ENCODE results near the gene ATXN1. TPM values are rescaled to one million over a fixed set of nuclear protein-coding genes. Genes with fewer than 3 reads are reported as not detected.

The ATXN1 gene
- total and polyA plus RNA-seq, 2 experiments from 2014 or later = 4.8 to 9.1 TPM

DNA sequence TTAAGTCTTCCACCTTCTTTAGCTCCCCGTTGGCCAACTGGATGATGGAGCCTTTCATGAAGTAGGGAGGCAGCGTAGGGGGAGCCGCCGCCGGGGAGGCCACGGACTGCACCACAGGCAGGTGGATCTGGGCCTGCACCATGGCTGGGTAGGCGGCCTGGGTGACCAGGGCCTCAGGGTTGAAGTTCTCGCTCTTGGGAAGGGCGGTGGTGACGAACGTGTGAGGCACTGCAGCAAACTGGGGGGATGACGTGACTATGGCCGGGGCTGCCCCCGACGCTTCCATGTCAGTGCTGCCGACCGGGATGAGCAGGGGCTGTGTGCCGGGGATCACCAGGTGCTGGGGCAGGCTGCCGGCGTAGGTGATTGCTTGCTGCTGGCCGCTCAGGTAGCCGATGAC, 434.7 kb downstream of the ATXN1 start:
- H3K79me2 ChIP-seq (replicated peaks; ENCODE audit: insufficient read depth) = no peaks in the 10 kb centered on the region
- no peaks in the 10 kb centered on the region for H3K27me3 ChIP-seq (ENCODE audit: insufficient read depth)
- H3K27me3 Mint-ChIP-seq (ENCODE audit: insufficient read depth, low read depth, poor library complexity) = peaks cover 14% of the 10 kb centered on the region
- H2AFZ ChIP-seq = no peak overlapping the region
- H3K4me3 Mint-ChIP-seq = no peak overlapping the region
- DNase-seq (ENCODE audit: low spot score) (no peak), ATAC-seq (no peak)
- no peak overlapping the region for H3K27ac ChIP-seq (ENCODE audit: low read depth)
- H3K27ac Mint-ChIP-seq = no peak overlapping the region
- H3F3A ChIP-seq (replicated peaks; ENCODE audit: low read depth) = peaks cover 5% of the 10 kb centered on the region; the same call in 1 of the 2 replicates
- TF ChIP-seq POLR2AphosphoS5 (IDR thresholded peaks at IDR 0.05; ENCODE audit: low read depth) (no peak), STAT1 (IDR thresholded peaks at IDR 0.05; ENCODE audit: unreplicated experiment) (no peak), ZNF114 (CRISPR knock-in tag; IDR thresholded peaks at IDR 0.05) (no peak), EZH2phosphoT487 (IDR thresholded peaks at IDR 0.05; ENCODE audit: unreplicated experiment) (no peak), ZNF331 (CRISPR knock-in tag; IDR thresholded peaks at IDR 0.05; ENCODE audit: low read depth) (no peak), JUNB (IDR thresholded peaks at IDR 0.05; ENCODE audit: unreplicated experiment) (no peak), CREB1 (CRISPR knock-in tag; IDR thresholded peaks at IDR 0.05; ENCODE audit: low read depth) (no peak), NANOG (IDR thresholded peaks at IDR 0.05; ENCODE audit: borderline replicate concordance) (no peak), EZH2 (IDR thresholded peaks at IDR 0.05; ENCODE audit: low read depth, unreplicated experiment) (no peak)
- TF ChIP-seq, protein P1, sequence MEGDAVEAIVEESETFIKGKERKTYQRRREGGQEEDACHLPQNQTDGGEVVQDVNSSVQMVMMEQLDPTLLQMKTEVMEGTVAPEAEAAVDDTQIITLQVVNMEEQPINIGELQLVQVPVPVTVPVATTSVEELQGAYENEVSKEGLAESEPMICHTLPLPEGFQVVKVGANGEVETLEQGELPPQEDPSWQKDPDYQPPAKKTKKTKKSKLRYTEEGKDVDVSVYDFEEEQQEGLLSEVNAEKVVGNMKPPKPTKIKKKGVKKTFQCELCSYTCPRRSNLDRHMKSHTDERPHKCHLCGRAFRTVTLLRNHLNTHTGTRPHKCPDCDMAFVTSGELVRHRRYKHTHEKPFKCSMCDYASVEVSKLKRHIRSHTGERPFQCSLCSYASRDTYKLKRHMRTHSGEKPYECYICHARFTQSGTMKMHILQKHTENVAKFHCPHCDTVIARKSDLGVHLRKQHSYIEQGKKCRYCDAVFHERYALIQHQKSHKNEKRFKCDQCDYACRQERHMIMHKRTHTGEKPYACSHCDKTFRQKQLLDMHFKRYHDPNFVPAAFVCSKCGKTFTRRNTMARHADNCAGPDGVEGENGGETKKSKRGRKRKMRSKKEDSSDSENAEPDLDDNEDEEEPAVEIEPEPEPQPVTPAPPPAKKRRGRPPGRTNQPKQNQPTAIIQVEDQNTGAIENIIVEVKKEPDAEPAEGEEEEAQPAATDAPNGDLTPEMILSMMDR (conservative IDR thresholded peaks at IDR 0.05; ENCODE audit: low read depth in 2 of 2) = no peak
- TF ChIP-seq, protein P2, sequence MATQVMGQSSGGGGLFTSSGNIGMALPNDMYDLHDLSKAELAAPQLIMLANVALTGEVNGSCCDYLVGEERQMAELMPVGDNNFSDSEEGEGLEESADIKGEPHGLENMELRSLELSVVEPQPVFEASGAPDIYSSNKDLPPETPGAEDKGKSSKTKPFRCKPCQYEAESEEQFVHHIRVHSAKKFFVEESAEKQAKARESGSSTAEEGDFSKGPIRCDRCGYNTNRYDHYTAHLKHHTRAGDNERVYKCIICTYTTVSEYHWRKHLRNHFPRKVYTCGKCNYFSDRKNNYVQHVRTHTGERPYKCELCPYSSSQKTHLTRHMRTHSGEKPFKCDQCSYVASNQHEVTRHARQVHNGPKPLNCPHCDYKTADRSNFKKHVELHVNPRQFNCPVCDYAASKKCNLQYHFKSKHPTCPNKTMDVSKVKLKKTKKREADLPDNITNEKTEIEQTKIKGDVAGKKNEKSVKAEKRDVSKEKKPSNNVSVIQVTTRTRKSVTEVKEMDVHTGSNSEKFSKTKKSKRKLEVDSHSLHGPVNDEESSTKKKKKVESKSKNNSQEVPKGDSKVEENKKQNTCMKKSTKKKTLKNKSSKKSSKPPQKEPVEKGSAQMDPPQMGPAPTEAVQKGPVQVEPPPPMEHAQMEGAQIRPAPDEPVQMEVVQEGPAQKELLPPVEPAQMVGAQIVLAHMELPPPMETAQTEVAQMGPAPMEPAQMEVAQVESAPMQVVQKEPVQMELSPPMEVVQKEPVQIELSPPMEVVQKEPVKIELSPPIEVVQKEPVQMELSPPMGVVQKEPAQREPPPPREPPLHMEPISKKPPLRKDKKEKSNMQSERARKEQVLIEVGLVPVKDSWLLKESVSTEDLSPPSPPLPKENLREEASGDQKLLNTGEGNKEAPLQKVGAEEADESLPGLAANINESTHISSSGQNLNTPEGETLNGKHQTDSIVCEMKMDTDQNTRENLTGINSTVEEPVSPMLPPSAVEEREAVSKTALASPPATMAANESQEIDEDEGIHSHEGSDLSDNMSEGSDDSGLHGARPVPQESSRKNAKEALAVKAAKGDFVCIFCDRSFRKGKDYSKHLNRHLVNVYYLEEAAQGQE (IDR thresholded peaks at IDR 0.05; ENCODE audit: unreplicated experiment) = no peak
- TF ChIP-seq, protein P3, sequence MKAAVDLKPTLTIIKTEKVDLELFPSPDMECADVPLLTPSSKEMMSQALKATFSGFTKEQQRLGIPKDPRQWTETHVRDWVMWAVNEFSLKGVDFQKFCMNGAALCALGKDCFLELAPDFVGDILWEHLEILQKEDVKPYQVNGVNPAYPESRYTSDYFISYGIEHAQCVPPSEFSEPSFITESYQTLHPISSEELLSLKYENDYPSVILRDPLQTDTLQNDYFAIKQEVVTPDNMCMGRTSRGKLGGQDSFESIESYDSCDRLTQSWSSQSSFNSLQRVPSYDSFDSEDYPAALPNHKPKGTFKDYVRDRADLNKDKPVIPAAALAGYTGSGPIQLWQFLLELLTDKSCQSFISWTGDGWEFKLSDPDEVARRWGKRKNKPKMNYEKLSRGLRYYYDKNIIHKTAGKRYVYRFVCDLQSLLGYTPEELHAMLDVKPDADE (IDR thresholded peaks at IDR 0.05) = no peak
- TF ChIP-seq, protein P4, sequence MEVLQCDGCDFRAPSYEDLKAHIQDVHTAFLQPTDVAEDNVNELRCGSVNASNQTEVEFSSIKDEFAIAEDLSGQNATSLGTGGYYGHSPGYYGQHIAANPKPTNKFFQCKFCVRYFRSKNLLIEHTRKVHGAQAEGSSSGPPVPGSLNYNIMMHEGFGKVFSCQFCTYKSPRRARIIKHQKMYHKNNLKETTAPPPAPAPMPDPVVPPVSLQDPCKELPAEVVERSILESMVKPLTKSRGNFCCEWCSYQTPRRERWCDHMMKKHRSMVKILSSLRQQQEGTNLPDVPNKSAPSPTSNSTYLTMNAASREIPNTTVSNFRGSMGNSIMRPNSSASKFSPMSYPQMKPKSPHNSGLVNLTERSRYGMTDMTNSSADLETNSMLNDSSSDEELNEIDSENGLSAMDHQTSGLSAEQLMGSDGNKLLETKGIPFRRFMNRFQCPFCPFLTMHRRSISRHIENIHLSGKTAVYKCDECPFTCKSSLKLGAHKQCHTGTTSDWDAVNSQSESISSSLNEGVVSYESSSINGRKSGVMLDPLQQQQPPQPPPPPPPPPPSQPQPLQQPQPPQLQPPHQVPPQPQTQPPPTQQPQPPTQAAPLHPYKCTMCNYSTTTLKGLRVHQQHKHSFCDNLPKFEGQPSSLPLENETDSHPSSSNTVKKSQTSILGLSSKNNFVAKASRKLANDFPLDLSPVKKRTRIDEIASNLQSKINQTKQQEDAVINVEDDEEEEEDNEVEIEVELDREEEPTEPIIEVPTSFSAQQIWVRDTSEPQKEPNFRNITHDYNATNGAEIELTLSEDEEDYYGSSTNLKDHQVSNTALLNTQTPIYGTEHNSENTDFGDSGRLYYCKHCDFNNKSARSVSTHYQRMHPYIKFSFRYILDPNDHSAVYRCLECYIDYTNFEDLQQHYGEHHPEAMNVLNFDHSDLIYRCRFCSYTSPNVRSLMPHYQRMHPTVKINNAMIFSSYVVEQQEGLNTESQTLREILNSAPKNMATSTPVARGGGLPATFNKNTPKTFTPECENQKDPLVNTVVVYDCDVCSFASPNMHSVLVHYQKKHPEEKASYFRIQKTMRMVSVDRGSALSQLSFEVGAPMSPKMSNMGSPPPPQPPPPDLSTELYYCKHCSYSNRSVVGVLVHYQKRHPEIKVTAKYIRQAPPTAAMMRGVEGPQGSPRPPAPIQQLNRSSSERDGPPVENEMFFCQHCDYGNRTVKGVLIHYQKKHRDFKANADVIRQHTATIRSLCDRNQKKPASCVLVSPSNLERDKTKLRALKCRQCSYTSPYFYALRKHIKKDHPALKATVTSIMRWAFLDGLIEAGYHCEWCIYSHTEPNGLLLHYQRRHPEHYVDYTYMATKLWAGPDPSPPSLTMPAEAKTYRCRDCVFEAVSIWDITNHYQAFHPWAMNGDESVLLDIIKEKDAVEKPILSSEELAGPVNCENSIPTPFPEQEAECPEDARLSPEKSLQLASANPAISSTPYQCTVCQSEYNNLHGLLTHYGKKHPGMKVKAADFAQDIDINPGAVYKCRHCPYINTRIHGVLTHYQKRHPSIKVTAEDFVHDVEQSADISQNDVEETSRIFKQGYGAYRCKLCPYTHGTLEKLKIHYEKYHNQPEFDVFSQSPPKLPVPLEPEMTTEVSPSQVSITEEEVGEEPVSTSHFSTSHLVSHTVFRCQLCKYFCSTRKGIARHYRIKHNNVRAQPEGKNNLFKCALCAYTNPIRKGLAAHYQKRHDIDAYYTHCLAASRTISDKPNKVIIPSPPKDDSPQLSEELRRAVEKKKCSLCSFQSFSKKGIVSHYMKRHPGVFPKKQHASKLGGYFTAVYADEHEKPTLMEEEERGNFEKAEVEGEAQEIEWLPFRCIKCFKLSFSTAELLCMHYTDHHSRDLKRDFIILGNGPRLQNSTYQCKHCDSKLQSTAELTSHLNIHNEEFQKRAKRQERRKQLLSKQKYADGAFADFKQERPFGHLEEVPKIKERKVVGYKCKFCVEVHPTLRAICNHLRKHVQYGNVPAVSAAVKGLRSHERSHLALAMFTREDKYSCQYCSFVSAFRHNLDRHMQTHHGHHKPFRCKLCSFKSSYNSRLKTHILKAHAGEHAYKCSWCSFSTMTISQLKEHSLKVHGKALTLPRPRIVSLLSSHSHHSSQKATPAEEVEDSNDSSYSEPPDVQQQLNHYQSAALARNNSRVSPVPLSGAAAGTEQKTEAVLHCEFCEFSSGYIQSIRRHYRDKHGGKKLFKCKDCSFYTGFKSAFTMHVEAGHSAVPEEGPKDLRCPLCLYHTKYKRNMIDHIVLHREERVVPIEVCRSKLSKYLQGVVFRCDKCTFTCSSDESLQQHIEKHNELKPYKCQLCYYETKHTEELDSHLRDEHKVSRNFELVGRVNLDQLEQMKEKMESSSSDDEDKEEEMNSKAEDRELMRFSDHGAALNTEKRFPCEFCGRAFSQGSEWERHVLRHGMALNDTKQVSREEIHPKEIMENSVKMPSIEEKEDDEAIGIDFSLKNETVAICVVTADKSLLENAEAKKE (CRISPR knock-in tag; IDR thresholded peaks at IDR 0.05) = no peak
- H3K4me3 ChIP-seq = no peak overlapping the region
- H3K9me2 ChIP-seq (ENCODE audit: insufficient read depth) = no peaks in the 10 kb centered on the region
- H3K4me2 ChIP-seq = no peak overlapping the region
- peaks cover 9% of the 10 kb centered on the region for H3K4me1 ChIP-seq (ENCODE audit: insufficient read depth)
- H3K36me3 ChIP-seq (ENCODE audit: insufficient read depth) = no peaks in the 10 kb centered on the region
- peaks cover 28% of the 10 kb centered on the region for H3K4me1 Mint-ChIP-seq
- H3K9me3 Mint-ChIP-seq = no peaks in the 10 kb centered on the region; the same call in 2 of the 3 replicates
- H4K20me1 ChIP-seq (replicated peaks; ENCODE audit: insufficient read depth) = no peaks in the 10 kb centered on the region
- H3K36me3 Mint-ChIP-seq (ENCODE audit: low read depth) = no peaks in the 10 kb centered on the region; the same call in 2 of the 3 replicates

All from GM23338 (cell line).